AG10803 (cell line): ENCODE measurements around the gene FURIN.

ENCODE experiments used
- DNase-seq: peaks from one replicate; pipeline ENCODE4 v3.0.0; 2010; ENCODE audit warnings: low read depth
- H3K4me3 ChIP-seq: 2 replicates; pipeline ENCODE4 v1.5.1; 2011; ENCODE audit warnings: mild to moderate bottlenecking, low read length, control low read depth
- TF ChIP-seq, protein P1 (sequence below): conservative IDR thresholded peaks from 2 replicates; pipeline ENCODE4 v1.5.1; 2011; ENCODE audit warnings: mild to moderate bottlenecking, low read length, control low read depth, inconsistent platforms

FURIN gene

DNA sequence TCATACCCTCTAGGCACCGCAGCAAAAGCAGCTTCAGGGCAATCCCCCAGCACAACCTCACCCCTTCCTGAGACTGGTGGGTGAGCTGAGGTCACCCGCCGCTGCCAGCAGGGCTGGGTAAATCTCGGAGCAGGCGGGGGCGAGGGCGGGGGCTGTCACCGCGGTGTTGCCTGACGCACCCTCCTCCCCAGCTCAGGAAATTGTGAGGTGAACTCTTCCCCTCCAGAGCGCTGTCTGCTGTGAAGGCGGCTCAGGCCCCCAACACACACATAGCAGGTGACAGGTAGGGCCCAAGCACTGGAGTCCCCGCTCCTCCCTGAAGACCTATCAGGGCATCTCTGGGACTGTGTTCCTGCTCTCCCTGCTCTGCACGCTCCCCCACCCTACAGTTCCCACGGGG lies 30.2 kb upstream of the FURIN start:
- TF ChIP-seq, protein P1, sequence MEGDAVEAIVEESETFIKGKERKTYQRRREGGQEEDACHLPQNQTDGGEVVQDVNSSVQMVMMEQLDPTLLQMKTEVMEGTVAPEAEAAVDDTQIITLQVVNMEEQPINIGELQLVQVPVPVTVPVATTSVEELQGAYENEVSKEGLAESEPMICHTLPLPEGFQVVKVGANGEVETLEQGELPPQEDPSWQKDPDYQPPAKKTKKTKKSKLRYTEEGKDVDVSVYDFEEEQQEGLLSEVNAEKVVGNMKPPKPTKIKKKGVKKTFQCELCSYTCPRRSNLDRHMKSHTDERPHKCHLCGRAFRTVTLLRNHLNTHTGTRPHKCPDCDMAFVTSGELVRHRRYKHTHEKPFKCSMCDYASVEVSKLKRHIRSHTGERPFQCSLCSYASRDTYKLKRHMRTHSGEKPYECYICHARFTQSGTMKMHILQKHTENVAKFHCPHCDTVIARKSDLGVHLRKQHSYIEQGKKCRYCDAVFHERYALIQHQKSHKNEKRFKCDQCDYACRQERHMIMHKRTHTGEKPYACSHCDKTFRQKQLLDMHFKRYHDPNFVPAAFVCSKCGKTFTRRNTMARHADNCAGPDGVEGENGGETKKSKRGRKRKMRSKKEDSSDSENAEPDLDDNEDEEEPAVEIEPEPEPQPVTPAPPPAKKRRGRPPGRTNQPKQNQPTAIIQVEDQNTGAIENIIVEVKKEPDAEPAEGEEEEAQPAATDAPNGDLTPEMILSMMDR: no peak
- DNase-seq: no peak
- no peak overlapping the region for H3K4me3 ChIP-seq

DNA sequence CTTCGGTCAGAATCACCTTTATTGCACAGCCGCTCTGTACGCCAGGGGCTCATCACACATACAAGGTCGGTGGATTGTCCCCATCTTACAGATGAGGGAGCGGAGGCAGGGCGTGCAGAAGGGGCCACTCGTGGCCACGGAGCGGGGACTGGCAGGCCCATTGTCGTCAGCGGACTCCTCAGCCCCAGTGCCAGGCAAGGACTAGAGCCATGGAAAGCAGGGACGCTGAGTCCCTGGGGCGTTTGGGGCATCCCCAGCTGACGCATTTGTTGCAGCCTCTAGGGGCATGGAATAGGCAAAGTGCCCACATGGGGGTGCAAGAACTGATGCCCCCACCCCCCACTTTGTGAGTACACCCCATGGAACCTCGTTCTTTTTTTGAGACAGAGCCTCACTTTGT lies 29.8 kb upstream of the FURIN start:
- no peak for DNase-seq

DNA sequence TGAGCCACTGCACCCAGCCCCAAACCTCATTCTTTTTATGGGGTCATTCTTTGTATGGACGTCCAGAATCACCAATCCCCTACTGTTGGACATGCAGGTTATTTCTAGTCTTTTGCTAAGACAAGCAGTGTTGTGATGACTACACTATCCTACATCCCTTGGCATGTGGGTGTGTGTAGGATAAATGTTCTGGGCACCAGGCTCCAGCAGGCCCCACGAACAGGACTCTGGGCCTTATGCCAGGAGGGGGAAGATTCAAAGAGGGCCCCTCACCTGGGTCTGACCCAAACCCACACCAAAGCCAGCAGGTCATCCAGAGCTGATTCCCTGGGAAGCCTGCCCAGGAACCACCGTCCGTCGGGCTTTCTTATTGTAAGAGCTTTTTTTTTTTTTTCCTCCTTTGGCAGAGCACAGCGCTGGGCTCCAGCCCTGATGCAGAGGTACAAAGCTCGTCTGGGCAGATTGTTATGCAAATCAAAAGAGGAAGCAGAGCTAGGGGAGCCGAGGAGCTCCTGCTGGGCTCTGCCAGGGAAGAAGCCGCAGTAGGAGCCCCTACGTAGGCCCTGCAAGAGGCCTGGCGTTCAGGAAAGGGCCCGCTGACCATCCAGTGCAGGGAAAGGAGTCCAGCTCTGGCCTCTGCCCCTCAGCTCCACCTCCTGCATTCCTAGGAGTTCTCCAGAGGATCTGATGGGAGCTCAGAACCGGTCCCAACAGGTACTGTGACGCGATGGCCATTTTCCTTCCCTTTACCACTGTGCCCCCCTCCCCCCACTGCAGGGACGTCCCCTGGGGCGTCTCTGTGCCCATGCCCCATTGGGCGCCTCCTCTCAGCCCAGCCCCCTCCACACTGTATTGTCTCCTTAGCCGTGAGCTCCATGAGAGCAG lies 29.0 kb upstream of the FURIN start:
- DNase-seq: no peak
- TF ChIP-seq, protein P1: no peak
- H3K4me3 ChIP-seq: no peak overlapping the region

More for the DNA sequence above, 29.8 kb upstream of the FURIN start:
- TF ChIP-seq, protein P1: no peak
- no peak overlapping the region for H3K4me3 ChIP-seq

DNA sequence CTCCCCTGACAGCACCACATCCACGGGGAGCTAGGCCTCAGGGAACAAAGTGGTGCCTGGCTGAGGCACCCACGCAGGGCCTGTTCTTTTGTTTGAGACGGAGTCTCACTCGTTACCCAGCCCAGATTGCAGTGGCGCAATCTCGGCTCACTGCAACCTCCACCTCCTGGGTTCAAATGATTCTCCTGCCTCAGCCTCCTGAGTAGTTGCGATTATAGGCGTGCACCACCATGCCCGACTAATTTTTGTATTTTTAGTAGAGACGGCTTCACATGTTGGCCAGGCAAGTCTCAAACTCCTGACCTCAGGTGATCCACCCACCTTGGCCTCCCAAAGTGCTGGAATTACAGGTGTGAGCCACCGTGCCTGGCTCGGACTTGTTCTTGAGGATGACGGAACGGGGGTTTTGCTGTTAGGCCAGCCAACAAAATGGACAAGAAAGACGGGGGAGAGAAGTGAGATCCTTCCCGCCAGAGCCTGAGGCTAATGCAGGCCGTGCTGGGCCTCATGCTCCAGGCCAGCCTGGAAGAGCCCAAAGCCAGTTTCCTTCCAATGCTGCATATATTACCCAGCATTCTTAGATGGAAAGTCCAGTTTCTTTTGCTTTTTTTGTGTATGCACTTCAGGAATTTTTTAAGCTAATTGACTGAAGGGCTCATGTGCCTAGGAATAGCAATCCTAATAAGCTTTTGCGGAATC lies 28.1 kb upstream of the FURIN start:
- no peak overlapping the region for H3K4me3 ChIP-seq

GRCh38 chr15:90840954-90841353 lies 27.4 kb upstream of the FURIN start:
- H3K4me3 ChIP-seq: no peak overlapping the region
- no peak for DNase-seq
- TF ChIP-seq, protein P1: no peak

More for the DNA sequence above, 28.1 kb upstream of the FURIN start:
- no peak for DNase-seq
- TF ChIP-seq, protein P1: no peak

DNA sequence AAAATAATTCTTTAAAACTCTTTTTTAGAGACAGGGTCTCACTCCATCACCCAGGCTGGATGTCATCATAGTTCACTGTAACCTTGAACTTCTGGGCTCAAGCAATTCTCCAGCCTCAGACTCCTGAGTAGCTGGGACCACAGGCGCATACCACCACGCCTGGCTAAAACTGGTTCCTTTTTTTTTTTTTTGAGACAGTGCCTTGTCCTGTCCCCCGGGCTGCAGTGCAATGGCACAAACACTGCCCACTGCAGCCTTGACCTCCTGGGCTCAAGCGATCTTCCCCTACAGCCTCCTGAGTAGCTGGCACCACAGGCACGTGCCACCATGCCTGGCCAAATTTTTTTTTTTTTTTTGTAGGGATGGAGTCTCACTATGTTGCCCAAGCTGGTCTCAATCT lies 23.7 kb upstream of the FURIN start:
- H3K4me3 ChIP-seq: no peak overlapping the region
- DNase-seq: no peak
- TF ChIP-seq, protein P1: no peak
